ENCODE measurements around the gene DEDD2.

DNA sequence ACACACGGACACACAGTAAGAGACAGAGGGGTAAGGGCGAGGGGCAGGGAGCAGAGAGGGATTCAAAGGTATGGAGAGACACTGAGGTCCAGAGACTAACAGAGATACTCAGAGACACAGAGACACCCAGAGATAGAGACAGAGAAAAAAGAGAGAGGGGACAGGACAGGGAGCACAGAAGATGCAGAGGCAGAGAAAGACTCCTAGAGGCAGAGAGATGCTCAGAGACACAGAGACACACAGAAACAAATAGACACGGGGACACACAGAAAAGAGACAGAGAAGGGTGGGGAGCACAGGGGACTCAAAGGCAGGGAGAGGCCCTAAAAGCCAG, 39.8 kb downstream of the DEDD2 start:
- TF ChIP-seq CTCF (IDR thresholded peaks at IDR 0.05): no peak
- no peak for TF ChIP-seq EP300 (IDR thresholded peaks at IDR 0.05)

All from upper lobe of left lung (tissue), 4 donors.